CD4-positive, alpha-beta T cell treated with Interleukin-2 at 100 ng/mL for 4 hours (primary cell): ENCODE data around the gene ADGRD1.
"Not testable (repeated sequence)": the region's sequence is repeated elsewhere in the genome, so short reads cannot be mapped to it uniquely, and the experiment has no call there.

Experiments
- DNase-seq: peaks from one replicate; pipeline ENCODE4 v3.0.0-alpha.2; 2020; ENCODE audit warnings: low spot score

The ADGRD1 gene

GRCh38 chr12:130937546-130937945 lies 16.2 kb upstream of the ADGRD1 start:
- DNase-seq, result not testable (repeated sequence)

DNA sequence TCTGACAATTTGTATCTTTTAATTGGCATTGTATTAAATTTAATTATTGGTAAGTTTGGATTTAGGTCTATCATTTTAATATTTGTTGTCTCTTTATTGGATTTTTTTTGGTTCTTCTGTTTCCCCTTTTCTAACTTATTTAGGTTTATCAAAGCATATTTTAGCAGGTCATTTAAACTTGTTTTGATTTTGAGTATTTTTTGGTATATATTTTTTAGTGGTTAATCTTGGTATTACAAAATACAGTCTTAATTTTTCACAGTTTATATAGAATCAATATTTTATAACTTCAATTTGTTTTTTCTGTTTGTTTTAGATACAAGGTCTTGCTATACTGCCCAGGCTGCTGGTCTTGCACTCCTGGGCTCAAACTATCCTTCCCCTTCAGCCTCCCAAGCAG lies 15.5 kb upstream of the ADGRD1 start:
- no peak for DNase-seq

GRCh38 chr12:130944878-130945277 lies 8.8 kb upstream of the ADGRD1 start:
- DNase-seq, result no peak

DNA sequence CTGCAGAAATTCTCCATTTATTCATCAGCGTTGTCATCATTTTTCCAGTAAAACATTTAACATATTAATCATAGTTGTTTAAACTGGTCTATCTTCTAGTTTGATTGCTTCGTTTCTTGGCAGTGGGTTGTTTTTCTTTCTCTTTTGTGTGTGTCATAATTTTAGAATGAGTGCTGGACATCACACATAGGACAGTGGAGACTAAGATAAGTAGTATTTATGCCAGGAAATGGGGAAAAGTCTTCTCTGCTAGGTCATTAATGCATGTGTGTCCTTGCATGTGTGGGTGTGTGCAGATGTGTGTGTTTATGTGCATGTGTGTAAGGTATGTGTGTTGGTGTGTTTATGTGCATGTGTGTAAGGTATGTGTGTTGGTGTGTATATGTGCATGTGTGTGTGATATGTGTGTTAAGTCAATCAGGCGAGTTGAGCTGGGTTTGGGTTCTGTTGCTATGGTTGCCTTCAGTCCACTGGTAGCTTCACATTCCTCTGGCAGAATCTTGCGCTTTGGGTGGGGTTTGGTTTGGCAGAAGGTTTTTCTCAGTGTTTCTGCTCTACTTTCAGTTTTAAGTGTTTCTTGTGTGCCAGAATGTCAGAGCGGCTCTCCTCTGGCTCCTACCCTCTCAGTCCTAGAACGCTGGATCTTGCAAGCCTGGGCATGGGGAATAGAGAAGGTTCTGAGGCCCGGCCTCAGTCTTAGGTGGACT lies 7.8 kb upstream of the ADGRD1 start:
- DNase-seq, result no peak

GRCh38 chr12:130947028-130947613 lies 6.6 kb upstream of the ADGRD1 start:
- DNase-seq, result no peak

GRCh38 chr12:130948136-130948535 lies 5.6 kb upstream of the ADGRD1 start:
- no peak for DNase-seq

DNA sequence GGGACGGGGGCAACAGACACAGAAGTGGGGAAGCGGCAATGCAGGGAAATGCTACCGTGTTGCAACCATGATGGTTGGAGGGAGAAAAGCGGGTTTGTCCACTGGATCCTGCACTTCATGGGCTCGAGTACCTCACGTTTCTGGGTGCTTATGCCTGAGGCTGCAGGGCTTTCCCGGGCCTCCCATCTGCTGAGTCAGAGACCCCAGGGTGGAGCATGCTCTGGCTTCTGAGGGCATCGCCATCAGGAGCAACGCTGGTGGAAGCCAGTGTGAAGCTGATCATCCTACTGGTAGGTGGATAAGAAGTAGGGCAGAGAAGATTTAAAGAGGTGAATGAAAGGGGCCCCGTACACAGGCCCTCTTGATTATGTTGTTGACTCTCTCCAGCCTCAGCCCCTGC lies 5.0 kb upstream of the ADGRD1 start:
- no peak for DNase-seq

DNA sequence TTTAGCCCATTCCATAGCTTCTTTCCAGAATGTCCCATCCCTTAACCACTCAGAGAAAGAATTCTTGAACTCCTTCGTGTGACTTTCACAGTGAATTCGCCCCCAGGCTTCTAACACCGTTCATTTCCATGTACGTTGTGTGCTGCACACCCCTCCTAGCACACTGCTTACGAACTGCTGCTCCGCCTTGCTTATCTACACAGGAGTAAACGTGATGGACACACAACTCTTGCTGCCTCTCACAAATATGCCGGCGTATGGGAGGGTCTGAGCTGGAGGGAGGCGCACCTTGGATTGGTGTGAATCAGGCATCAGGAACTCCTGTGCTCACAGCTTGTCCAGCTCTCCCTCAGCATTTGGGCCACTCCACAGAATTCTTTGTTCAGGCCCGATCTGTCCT lies 3.9 kb upstream of the ADGRD1 start:
- no peak for DNase-seq

DNA sequence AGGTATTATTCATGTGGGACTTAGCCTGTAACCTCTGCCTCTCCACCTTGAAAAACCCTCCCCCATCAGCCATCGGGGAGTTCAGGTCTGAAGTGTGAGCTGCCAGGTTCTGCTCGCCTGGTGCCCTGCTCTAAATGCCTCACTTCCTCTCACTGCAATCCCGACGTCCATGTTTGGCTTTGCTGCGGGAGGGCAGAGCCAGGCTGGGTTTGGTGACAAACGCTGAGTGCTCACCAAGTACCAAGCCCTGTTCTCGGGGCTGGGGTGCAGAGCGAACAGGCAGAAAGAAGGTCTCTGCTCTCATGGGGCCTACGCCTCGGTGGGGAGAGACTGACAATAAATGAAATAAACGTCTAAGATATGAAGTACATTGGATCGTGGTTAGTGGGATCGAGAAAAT lies 2.1 kb upstream of the ADGRD1 start:
- no peak for DNase-seq

DNA sequence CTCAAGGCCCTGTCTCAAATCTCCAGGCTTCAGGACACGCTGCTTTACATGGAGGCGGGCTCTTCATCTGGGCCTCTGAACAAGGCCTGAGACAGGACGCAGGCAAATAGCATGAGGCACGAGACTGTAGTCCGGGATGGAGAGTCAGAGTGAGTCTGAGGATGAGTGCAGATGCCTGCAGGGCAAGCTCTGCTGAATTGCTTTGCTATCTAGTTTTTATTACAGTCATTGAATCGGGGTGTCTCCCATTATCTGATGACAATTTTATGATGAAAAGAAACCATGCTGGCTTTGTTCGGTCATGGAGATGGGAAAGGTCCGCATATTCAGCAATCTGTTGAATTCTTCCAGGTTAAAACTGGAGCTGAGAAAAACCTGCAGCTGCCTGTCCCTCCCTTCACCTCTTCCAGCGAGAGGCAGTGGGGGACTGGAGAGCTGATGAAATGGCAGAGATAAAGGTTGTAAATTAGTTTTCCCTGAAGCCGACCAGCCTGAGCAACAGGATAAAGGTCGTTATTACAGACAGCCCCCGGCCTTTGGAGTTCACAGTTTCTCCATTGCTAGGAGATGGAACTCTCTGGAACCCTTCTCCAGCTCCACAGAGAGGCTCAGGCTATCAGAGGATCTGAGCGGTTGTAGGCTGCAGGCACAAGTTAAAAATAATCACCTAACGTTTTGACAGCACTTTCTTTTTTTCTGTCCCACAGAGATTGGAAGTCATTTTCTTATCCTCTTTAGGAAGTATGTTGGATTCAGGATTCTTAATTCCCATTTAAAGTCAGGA lies 1.3 kb upstream of the ADGRD1 start:
- no peak for DNase-seq

DNA sequence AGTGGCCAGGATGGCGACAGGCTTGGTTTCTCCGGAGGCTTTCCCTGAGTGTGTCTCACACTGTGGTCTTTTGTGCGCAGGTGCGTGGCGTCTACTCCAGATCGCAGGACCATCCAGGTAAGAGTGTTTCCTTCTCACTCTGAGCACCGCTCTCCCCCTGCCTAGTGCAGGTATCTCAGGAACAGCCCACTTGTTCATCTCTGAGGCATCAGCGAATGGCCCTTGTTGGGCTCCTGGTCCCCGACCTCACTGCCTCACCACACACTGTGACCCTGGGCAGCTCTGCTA lies 781 bp downstream of the ADGRD1 start:
- DNase-seq, result no peak

GRCh38 chr12:130955238-130955816 lies 1.6 kb downstream of the ADGRD1 start:
- DNase-seq, result no peak

DNA sequence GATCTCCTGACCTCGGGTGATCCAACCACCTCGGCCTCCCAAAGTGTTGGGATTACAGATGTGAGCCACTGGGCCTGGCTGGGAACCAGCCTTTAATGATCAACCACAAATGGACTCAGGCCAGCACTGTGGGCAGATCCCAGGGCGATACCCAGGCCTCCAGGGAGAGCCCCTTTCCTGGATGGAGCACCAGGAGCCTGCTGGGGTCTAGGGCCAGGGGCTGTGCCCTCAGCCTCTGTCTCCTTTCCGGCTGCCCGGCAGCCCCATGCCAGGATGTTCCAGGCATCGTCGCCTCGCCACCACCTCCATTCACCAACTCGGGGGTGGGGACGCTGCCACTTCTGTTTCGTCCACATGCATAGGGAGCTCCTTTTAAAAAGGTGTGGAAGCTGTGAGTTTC lies 2.3 kb downstream of the ADGRD1 start:
- no peak for DNase-seq

DNA sequence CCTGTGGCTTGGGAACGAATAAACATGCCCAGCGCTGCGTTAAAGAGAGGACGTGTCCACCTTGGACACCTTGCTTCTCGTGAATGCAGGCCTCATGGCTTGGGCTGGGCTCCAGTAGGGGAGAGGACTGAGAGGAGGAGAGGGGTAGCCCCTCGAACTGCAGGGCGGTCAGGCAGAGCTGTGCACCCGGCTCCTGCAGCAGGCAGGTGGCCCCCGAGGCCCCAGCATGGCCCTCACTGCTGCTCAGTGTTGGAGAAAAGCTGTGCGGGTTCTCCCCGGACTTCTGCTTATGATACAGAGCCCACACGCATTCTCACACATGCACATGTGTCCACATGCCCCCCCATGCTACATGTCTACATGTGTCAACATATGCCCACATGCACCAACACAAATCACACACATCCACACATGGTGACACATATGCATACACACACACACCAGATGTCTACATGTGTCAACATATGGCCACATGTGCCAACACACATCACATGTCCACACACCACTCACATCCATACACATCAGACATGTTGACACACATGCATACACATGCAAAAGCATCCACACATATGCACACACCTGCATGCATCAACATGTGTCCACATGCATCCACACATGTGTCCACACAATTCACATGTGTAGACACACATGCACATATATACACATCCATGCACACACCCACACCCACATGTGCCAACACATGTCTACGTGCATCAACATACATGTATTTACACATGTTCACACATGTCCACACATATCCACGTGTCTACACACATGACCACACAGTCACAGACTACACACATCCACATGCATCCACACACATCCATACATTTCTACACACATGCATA lies 3.0 kb downstream of the ADGRD1 start:
- DNase-seq, result no peak

DNA sequence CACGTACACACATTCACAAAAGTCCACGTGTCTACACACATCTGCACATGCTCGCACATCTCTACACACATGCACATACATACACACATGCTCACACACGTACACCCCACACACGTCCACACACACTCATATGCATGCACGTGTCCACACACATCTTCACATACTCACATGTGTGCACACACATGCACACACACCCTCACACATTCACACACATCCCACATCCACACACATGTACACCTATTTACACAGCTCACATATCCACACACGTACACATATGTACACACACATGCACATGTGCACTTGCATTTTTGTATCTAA lies 3.6 kb downstream of the ADGRD1 start:
- no peak for DNase-seq

DNA sequence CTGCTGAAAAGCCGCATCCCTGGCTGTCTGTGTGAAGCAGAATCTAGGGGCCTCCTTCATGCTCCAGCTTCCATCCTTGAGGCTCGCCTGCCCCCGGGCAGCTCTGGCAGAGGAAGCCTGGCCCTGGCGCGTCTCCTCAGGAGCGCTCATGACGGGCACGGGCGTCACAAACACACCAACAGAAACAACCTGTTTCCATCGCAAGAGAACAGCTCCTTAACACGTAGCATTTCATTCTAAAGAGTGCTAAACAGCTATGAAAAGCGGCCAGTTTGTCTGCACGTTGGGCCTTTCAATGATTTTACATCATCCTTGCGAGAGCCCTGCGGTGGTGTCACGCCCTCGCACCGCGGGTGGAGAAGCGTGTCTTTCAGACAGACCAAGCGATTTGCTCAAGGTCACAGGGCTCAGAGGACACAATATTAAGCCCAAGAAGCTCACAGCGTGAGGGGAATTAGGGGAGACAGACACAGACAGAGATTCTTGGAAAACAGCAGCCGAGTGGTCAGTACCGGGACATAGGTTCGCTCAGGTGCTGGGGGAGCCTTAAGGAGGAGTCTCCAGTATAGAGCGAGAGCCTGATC lies 4.9 kb downstream of the ADGRD1 start:
- no peak for DNase-seq

- no peak for DNase-seq
Observed at GRCh38 chr12:130959632-130960031, 5.9 kb downstream of the ADGRD1 start.

- DNase-seq, result no peak
Observed at GRCh38 chr12:130960058-130960457, 6.4 kb downstream of the ADGRD1 start.

GRCh38 chr12:130960787-130961186 lies 7.1 kb downstream of the ADGRD1 start:
- DNase-seq, result no peak

DNA sequence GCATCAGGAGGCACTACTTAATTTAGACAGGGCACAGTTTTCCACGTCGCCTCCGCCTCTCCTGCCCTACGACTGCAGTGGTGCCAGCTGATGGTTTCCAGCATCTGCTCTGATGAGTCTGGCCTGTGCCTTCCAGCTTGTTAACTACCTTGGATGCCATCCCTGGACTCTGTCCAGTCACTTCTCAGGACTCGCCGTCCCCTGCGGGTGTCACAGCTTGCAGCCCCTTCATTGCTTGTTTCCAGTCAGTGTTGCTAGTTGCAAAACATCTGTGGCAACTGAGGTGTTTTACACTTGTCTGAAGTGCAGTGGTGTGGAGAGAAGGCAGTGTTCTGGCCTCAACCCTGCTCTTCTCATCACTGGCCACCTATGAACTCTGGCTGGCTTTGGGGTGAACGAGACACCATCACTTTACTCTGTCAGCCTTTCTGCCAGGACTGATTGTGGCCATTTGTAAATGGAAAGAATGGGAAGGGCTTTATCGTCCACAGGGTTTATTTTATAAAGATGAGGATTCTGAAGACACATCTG lies 8.3 kb downstream of the ADGRD1 start:
- no peak for DNase-seq

DNA sequence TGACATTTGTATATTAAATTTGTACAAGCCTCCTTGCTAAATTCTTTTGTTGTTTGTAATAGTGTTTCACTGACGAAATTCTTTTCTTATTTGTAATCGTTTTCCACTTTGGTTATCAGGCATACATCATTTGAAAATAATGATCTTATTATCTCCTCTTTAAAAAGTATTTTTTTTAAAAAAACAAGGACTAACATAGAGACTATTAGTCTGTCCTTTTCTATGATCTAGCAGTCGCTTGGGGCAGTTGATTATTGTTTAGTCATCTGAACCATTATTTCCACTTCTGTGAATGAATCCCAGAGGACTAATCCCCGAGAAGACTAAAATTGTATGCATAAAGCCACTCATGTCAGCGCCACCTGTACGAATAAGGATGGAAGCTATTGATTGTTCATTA lies 11.5 kb downstream of the ADGRD1 start:
- DNase-seq, result no peak

DNA sequence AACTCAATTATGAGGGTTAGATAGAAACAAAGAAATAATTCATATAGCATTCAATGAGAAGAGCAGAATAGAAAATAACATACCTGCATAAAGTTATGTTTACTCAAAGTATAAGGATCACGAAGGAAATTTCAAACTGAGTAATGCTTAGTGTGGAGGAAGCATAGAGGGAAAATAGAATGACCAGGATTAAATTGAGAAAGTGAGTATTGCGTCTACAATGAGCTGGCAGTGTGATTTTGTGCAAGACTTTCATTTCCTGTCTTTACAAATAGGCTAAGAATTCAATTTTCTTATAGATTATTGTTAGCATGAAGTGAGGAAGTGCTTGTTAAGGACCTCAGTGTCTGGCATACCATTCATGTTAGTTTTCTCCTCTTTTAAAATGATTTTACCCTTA lies 12.0 kb downstream of the ADGRD1 start:
- DNase-seq, result no peak
